Panc1 (cell line): ENCODE results near the gene KIAA0232. TPM values are rescaled to one million over a fixed set of nuclear protein-coding genes. Genes with fewer than 3 reads are reported as not detected.

Experiments
- ATAC-seq: fragments of 200-7000 bp; cut with Tn5 transposase; 2 replicates; pipeline ENCODE4 v1.9.1; 2020; ENCODE audit warnings: mild to moderate bottlenecking, moderate library complexity
- BruUV-seq: library from RNA; stranded (reverse); fragments of 400-500 nt; replicated peaks from 2 replicates; lab custom pipeline; 2021; lab: Mats Ljungman, UMichigan
- CTCF ChIA-PET: fragments of 300-600 bp; sonication (Branson Sonifier 250); formaldehyde crosslinking; loops from one replicate; lab custom pipeline; 2022; ENCODE audit warnings: antibody characterized with exemption; lab: Charles Lee
- POLR2A ChIA-PET: fragments of 300-600 bp; sonication (Branson Sonifier 250); formaldehyde crosslinking; loops from one replicate; lab custom pipeline; 2022; ENCODE audit warnings: antibody characterized with exemption; lab: Charles Lee
- DNase-seq: peaks from one replicate; pipeline ENCODE4 v3.0.0-alpha.2; 2010; ENCODE audit warnings: low read depth, low spot score
- H3K27ac ChIP-seq: 2 replicates; pipeline ENCODE4 v1.5.1; 2011; ENCODE audit warnings: mild to moderate bottlenecking, low read length, inconsistent platforms
- H3K27me3 ChIP-seq: fragments of 200-500 bp; sonication (Bioruptor generic); 2 replicates; pipeline ENCODE4 v1.6.0; 2014; ENCODE audit warnings: low read length, inconsistent platforms; ENCODE audit not compliant: control insufficient read depth, insufficient read depth
- H3K36me3 ChIP-seq: fragments of 200-500 bp; sonication (Bioruptor generic); 2 replicates; pipeline ENCODE4 v1.5.1; 2014; ENCODE audit warnings: inconsistent platforms, mild to moderate bottlenecking, low read length, moderate library complexity; ENCODE audit not compliant: control insufficient read depth, insufficient read depth
- H3K4me1 ChIP-seq: 2 replicates; pipeline ENCODE4 v1.5.1; 2011; ENCODE audit warnings: inconsistent platforms, mild to moderate bottlenecking, low read length, moderate library complexity; ENCODE audit not compliant: control insufficient read depth, insufficient read depth
- H3K4me3 ChIP-seq, 2 experiments: 2 replicates each; pipeline ENCODE4 v1.5.1; 2011 to 2012; ENCODE audit warnings: low read depth in 2 of 2, low read length in 2 of 2, mild to moderate bottlenecking in 2 of 2, inconsistent platforms in 1 of 2, moderate library complexity in 1 of 2
- H3K9me3 ChIP-seq: fragments of 200-500 bp; sonication (Bioruptor generic); 2 replicates; pipeline ENCODE4 v1.5.1; 2014; ENCODE audit warnings: low read depth, mild to moderate bottlenecking, inconsistent platforms, low read length, moderate library complexity; ENCODE audit not compliant: control insufficient read depth, insufficient read depth
- POLR2AphosphoS5 ChIP-seq: IDR thresholded peaks from 2 replicates; pipeline ENCODE4 v1.6.1; 2012; ENCODE audit warnings: mild to moderate bottlenecking, low read depth, low read length, moderate library complexity
- REST ChIP-seq, 2 experiments: IDR thresholded peaks; 2 replicates each; pipeline ENCODE4 v1.6.1; 2011 to 2012; ENCODE audit warnings: low read depth in 2 of 2, control low read depth in 1 of 2, low read length in 1 of 2, mild to moderate bottlenecking in 1 of 2, moderate library complexity in 1 of 2; ENCODE audit not compliant: insufficient read depth in 1 of 2
- SIN3A ChIP-seq: IDR thresholded peaks from 2 replicates; pipeline ENCODE4 v1.6.1; 2012; ENCODE audit warnings: low read depth, mild to moderate bottlenecking, low read length, moderate library complexity, borderline replicate concordance; ENCODE audit not compliant: insufficient read depth
- TCF7L2 ChIP-seq: IDR thresholded peaks from 2 replicates; pipeline ENCODE4 v1.6.1; 2011; ENCODE audit warnings: mild to moderate bottlenecking, low read depth, low read length, inconsistent platforms
- in situ Hi-C: cut with HindIII; loops from 2 replicates; pipeline ENCODE4 v1.10.0; 2016; ENCODE audit warnings: low sequenced_read_pairs, low pct_unique_long_range_greater_than_20kb
- intact Hi-C: fragments of 100-400 bp; cut with micrococcal nuclease; formaldehyde crosslinking; loops from one replicate; pipeline ENCODE4 v1.10.0; 2022; ENCODE audit not compliant: unreplicated experiment
- total RNA-seq: library from RNA; stranded (reverse); gene quantifications from one replicate; pipeline ENCODE4 v1.2.1, GENCODE V29; 2021; ENCODE audit not compliant: unreplicated experiment
- TF ChIP-seq, protein P1 (sequence below): fragments of 450-650 bp; IDR thresholded peaks from 2 replicates; pipeline ENCODE4 v1.5.1; 2017; ENCODE audit warnings: mild to moderate bottlenecking

The KIAA0232 gene
- total RNA-seq, 1 experiment from 2014 or later, result 20.2 TPM

DNA sequence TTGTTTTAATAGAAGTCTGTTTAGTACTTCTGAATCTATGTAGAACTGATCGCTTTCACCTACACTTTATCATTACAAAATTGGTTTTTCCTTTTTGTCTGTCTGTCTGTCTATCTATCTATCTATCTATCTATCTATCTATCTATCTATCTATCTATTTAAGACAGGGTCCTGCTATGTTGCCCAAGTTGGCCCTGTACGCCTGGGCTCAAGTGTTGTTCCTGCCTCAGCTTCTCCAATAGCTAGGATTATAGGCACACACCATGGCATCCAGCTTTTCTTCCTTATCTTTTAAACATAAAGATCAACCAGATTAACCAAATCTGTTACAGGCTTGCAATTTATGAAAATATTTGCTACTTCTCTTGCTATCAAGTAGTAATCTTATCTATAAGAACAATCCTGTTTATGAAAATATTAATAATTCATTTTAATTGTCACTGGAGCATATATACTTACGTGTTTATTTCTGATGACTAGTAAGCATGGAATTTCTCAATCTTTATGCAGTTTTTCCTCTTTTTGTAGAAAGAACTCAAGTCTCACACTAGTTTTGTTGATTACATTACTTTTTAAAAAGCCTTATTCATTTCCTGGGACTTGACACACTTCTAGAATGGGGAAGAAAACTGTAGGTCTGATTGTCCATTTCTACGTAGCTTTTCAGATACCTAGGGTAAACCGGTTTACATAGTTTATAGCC, 24.5 kb downstream of the KIAA0232 start:
- H3K36me3 ChIP-seq, result no peaks in the 10 kb centered on the region
- H3K27ac ChIP-seq, result no peak overlapping the region
- intact Hi-C loops (no loop called here), in situ Hi-C loops (no loop called here)
- no peaks in the 10 kb centered on the region for H3K27me3 ChIP-seq
- no peak for DNase-seq
- ChIA-PET POLR2A (interaction anchor here (0.5 kb wide), 1 partner anchor 23 kb away, joined by 24 read pairs; no protein-coding TSS in a partner anchor), CTCF (no interaction called here)
- TF ChIP-seq TCF7L2 (no peak), SIN3A (no peak), POLR2AphosphoS5 (no peak), REST (IDR thresholded peaks at IDR 0.05; ENCODE audit: insufficient read depth in 1 of 2, low read depth in 2 of 2, low read length in 1 of 2) (no peak)
- TF ChIP-seq, protein P1, sequence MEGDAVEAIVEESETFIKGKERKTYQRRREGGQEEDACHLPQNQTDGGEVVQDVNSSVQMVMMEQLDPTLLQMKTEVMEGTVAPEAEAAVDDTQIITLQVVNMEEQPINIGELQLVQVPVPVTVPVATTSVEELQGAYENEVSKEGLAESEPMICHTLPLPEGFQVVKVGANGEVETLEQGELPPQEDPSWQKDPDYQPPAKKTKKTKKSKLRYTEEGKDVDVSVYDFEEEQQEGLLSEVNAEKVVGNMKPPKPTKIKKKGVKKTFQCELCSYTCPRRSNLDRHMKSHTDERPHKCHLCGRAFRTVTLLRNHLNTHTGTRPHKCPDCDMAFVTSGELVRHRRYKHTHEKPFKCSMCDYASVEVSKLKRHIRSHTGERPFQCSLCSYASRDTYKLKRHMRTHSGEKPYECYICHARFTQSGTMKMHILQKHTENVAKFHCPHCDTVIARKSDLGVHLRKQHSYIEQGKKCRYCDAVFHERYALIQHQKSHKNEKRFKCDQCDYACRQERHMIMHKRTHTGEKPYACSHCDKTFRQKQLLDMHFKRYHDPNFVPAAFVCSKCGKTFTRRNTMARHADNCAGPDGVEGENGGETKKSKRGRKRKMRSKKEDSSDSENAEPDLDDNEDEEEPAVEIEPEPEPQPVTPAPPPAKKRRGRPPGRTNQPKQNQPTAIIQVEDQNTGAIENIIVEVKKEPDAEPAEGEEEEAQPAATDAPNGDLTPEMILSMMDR, result no peak
- no peaks in the 10 kb centered on the region for H3K4me1 ChIP-seq
- H3K4me3 ChIP-seq, result no peak overlapping the region
- no TSS peak for BruUV-seq
- H3K9me3 ChIP-seq, result no peaks in the 10 kb centered on the region
- ATAC-seq, result no peak

DNA sequence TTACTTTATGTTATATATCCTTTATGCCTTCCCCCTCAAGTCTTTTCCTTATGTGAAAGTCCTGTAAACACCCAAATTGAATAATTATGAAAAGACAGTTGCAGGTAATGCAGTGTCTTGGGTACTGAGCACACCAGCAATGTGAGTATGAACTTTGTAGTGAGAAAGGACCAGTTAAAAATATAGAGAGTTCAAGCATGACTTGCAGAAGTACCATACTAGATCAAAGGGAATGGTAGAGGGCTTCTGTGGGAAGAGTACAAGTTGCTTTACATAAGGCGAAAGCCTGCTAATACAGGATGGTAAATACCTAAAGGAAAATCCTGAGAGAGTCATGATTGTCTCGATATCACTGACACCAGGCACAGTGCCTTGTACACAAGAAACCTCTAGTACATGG, 25.7 kb downstream of the KIAA0232 start:
- no peak for DNase-seq
- TF ChIP-seq, protein P1, result no peak
- TF ChIP-seq POLR2AphosphoS5 (no peak), SIN3A (no peak), TCF7L2 (no peak), REST (IDR thresholded peaks at IDR 0.05; ENCODE audit: insufficient read depth in 1 of 2, low read depth in 2 of 2, low read length in 1 of 2) (no peak)
- Histone ChIP-seq H3K36me3 (no peaks in the 10 kb centered on the region), H3K27ac (no peak overlapping the region), H3K9me3 (no peaks in the 10 kb centered on the region), H3K27me3 (no peaks in the 10 kb centered on the region), H3K4me3 (no peak overlapping the region), H3K4me1 (no peaks in the 10 kb centered on the region)
- no TSS peak for BruUV-seq
- in situ Hi-C loops (no loop called here), intact Hi-C loops (no loop called here)
- ATAC-seq, result no peak
- ChIA-PET POLR2A (no interaction called here), CTCF (no interaction called here)
